Measurements from ENCODE around the gene TOP2A. TPM values are rescaled to one million over a fixed set of nuclear protein-coding genes. Genes with fewer than 3 reads are reported as not detected.

Gene TOP2A
- polyA plus RNA-seq, 1 donor from 2014 or later: 7.8 TPM

DNA sequence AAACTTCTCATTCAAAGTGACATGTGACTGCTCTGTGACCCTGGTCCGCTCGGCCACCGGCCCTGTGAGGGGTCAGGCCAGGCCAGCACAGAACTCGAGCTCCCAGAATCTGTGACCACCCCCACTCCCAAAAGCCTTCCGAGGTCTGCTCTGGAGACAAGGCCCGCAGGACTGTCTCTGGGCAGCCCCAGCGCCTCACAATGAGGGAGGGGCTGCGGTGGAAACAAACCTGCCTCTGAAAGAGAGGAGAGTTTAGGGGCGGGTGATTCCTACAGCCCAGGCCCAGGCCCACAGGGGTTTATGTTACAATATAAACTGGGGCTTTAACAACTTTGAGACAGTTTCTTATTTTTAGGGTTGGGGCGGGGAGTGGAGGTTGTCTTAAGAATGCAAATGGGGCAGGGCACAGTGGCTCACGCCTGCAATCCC is 45.4 kb upstream of the TOP2A start:
- Histone ChIP-seq H3K9ac (ENCODE audit: low read length) (no peak overlapping the region), H3K27me3 (ENCODE audit: insufficient read depth, low read depth, low read length) (no peaks in the 10 kb centered on the region), H2AFZ (ENCODE audit: low read depth, low read length) (no peak overlapping the region), H3K79me2 (replicated peaks; ENCODE audit: insufficient read depth, low read length) (no peaks in the 10 kb centered on the region), H3K36me3 (ENCODE audit: insufficient read depth, low read length) (no peaks in the 10 kb centered on the region), H3K27ac (ENCODE audit: low read length) (no peak overlapping the region), H4K20me1 (ENCODE audit: insufficient read depth) (no peaks in the 10 kb centered on the region), H3K9me2 (ENCODE audit: insufficient read depth, low read length) (no peaks in the 10 kb centered on the region), H3K4me2 (ENCODE audit: low read length) (no peak overlapping the region), H3K9me3 (ENCODE audit: low read length) (no peaks in the 10 kb centered on the region), H3K4me3 (ENCODE audit: low read length) (no peak overlapping the region), H3F3A (ENCODE audit: insufficient read depth, low read length, poor library complexity, severe bottlenecking) (no peaks in the 10 kb centered on the region)
- no peak for TF ChIP-seq RAD21 (conservative IDR thresholded peaks at IDR 0.05)
- no peak for TF ChIP-seq SMC3 (conservative IDR thresholded peaks at IDR 0.05; ENCODE audit: poor library complexity)
- TF ChIP-seq TAF1 (IDR thresholded peaks at IDR 0.05; ENCODE audit: low read depth): no peak
- no peak for TF ChIP-seq EP300 (conservative IDR thresholded peaks at IDR 0.05; ENCODE audit: poor library complexity, severe bottlenecking)
- no peak for TF ChIP-seq MXI1 (conservative IDR thresholded peaks at IDR 0.05; ENCODE audit: poor library complexity, severe bottlenecking)

DNA sequence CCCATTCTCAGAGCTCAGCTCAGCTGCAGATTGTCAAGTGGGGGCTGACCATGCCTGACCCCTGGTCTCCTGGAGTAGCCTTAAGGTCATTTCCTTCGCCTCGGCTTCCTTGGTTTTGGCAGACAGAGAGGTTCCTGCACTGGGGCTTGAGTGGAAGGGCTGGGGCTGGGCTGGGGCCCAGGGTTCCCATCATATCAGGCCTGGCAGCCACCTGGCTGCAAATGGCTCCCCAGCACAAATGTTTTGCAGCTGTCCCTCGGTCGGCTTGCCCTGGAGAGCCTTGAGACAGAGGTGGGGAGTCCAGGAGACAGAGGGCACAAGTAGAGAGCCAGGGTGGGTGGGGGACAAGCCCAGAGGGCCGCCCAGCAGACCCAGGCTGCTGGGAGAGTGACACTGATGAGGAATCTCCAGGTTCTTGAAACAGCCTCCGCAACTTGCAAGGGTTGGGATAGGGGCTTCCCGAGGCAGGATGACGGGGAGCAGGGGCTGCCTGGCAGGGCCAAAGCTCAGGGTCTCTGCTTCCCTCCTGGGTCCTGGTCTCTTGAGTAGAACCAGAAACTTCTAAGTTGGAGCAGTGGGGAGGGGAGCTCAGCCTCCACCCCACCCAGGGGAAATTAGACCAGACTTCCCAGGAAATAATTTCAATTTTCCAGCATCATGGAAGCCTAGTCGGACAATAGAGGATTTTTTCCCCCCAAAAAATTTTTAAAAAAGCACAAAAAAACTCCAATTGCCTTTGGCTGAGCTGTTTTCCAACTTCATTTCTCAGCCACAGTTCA is 44.8 kb upstream of the TOP2A start:
- Histone ChIP-seq H3K4me3 (ENCODE audit: low read length) (no peak overlapping the region), H3K27ac (ENCODE audit: low read length) (no peak overlapping the region), H3K9ac (ENCODE audit: low read length) (no peak overlapping the region), H2AFZ (ENCODE audit: low read depth, low read length) (no peak overlapping the region), H3K9me2 (ENCODE audit: insufficient read depth, low read length) (no peaks in the 10 kb centered on the region), H3K27me3 (ENCODE audit: insufficient read depth, low read depth, low read length) (no peaks in the 10 kb centered on the region), H3K9me3 (ENCODE audit: low read length) (no peaks in the 10 kb centered on the region), H4K20me1 (ENCODE audit: insufficient read depth) (no peaks in the 10 kb centered on the region), H3K79me2 (replicated peaks; ENCODE audit: insufficient read depth, low read length) (no peaks in the 10 kb centered on the region), H3K4me2 (ENCODE audit: low read length) (no peak overlapping the region), H3K36me3 (ENCODE audit: insufficient read depth, low read length) (no peaks in the 10 kb centered on the region), H3F3A (ENCODE audit: insufficient read depth, low read length, poor library complexity, severe bottlenecking) (no peaks in the 10 kb centered on the region)
- TF ChIP-seq EP300 (conservative IDR thresholded peaks at IDR 0.05; ENCODE audit: poor library complexity, severe bottlenecking): no peak
- no peak for TF ChIP-seq EZH2 (IDR thresholded peaks at IDR 0.05; ENCODE audit: borderline replicate concordance, insufficient read depth, low read length, poor library complexity, severe bottlenecking)
- no peak for TF ChIP-seq RAD21 (conservative IDR thresholded peaks at IDR 0.05)
- no peak for TF ChIP-seq REST (IDR thresholded peaks at IDR 0.05; ENCODE audit: borderline replicate concordance)
- TF ChIP-seq SMC3 (conservative IDR thresholded peaks at IDR 0.05; ENCODE audit: poor library complexity): no peak
- TF ChIP-seq MXI1 (conservative IDR thresholded peaks at IDR 0.05; ENCODE audit: poor library complexity, severe bottlenecking): no peak
- TF ChIP-seq CTCF (IDR thresholded peaks at IDR 0.05; ENCODE audit: poor library complexity, severe bottlenecking): no peak
- no peak for TF ChIP-seq POLR2AphosphoS5 (IDR thresholded peaks at IDR 0.05)
- no peak for TF ChIP-seq TAF1 (IDR thresholded peaks at IDR 0.05; ENCODE audit: low read depth)

Measured in neural cell (in vitro differentiated cells).